NCI-H146 (cell line): ENCODE data around the gene C9orf153.

Experiments used
- DNase-seq: peaks from one replicate; lab custom pipeline; 2025; lab: John Stamatoyannopoulos, UW

C9orf153 gene

GRCh38 chr9:86187121-86187520, 72.3 kb downstream of the C9orf153 start:
- DNase-seq: peak; percentile 86

- DNase-seq: no peak
Observed at GRCh38 chr9:86186696-86187095, 72.8 kb downstream of the C9orf153 start.

GRCh38 chr9:86185872-86186271, 73.6 kb downstream of the C9orf153 start:
- DNase-seq: no peak

- no peak for DNase-seq
Observed at GRCh38 chr9:86184138-86184524, 75.3 kb downstream of the C9orf153 start.

GRCh38 chr9:86183229-86184137, 76.0 kb downstream of the C9orf153 start:
- no peak for DNase-seq

- no peak for DNase-seq
Observed at GRCh38 chr9:86181379-86182315, 77.8 kb downstream of the C9orf153 start.

- DNase-seq: no peak
Observed at GRCh38 chr9:86178503-86178902, 81.0 kb downstream of the C9orf153 start.

- no peak for DNase-seq
Observed at GRCh38 chr9:86177995-86178394, 81.5 kb downstream of the C9orf153 start.

GRCh38 chr9:86176468-86176867, 83.0 kb downstream of the C9orf153 start:
- DNase-seq: peak; percentile 77

- DNase-seq: peak; percentile 59
Observed at GRCh38 chr9:86175743-86176456, 83.6 kb downstream of the C9orf153 start.

GRCh38 chr9:86175223-86175622, 84.2 kb downstream of the C9orf153 start:
- peak; percentile 71 for DNase-seq
